Loucy (cell line): Measurements from ENCODE around the gene EIF3L.

Source experiments
- H2AFZ ChIP-seq: fragments of 200-600 bp; sonication (generic); 2 replicates; pipeline ENCODE4 v1.6.0; 2016; ENCODE audit warnings: antibody characterized with exemption, mild to moderate bottlenecking, low read length, moderate library complexity
- H3F3A ChIP-seq: fragments of 200-600 bp; 2 replicates; pipeline ENCODE4 v1.6.0; 2016; ENCODE audit warnings: antibody characterized with exemption, low read depth, mild to moderate bottlenecking
- H3K27me3 ChIP-seq: fragments of 200-600 bp; sonication (generic); 2 replicates; pipeline ENCODE4 v1.6.1; 2014; ENCODE audit warnings: low read length, mild to moderate bottlenecking; ENCODE audit not compliant: insufficient read depth, poor library complexity, severe bottlenecking
- H3K36me3 ChIP-seq: fragments of 200-600 bp; sonication (generic); 2 replicates; pipeline ENCODE4 v1.6.1; 2016; ENCODE audit warnings: low read length; ENCODE audit not compliant: insufficient read depth
- H3K4me1 ChIP-seq: fragments of 200-600 bp; sonication (generic); 2 replicates; pipeline ENCODE4 v1.5.1; 2014; ENCODE audit warnings: low read length, mild to moderate bottlenecking; ENCODE audit not compliant: insufficient read depth, poor library complexity, severe bottlenecking
- H3K4me2 ChIP-seq: fragments of 200-600 bp; sonication (generic); 2 replicates; pipeline ENCODE4 v1.6.0; 2014; ENCODE audit warnings: antibody characterized with exemption, low read length, low read depth, mild to moderate bottlenecking; ENCODE audit not compliant: poor library complexity, severe bottlenecking
- H3K4me3 ChIP-seq: fragments of 200-600 bp; sonication (generic); 2 replicates; pipeline ENCODE4 v1.5.1; 2014; ENCODE audit warnings: low read length, mild to moderate bottlenecking, mixed read lengths; ENCODE audit not compliant: poor library complexity, severe bottlenecking
- H3K79me2 ChIP-seq: fragments of 200-600 bp; sonication (generic); 2 replicates; pipeline ENCODE4 v1.6.1; 2014; ENCODE audit warnings: low read length; ENCODE audit not compliant: insufficient read depth
- H3K9ac ChIP-seq: fragments of 200-600 bp; sonication (generic); 2 replicates; pipeline ENCODE4 v1.6.0; 2014; ENCODE audit warnings: mild to moderate bottlenecking, low read depth, low read length, moderate library complexity; ENCODE audit not compliant: poor library complexity, severe bottlenecking
- H3K9me2 ChIP-seq: fragments of 200-600 bp; sonication (generic); replicated peaks from 2 replicates; pipeline ENCODE4 v1.6.1; 2016; ENCODE audit warnings: low read depth, low read length, mixed read lengths
- H3K9me3 ChIP-seq: fragments of 200-600 bp; sonication (generic); 2 replicates; pipeline ENCODE4 v1.6.1; 2014; ENCODE audit warnings: mild to moderate bottlenecking, antibody characterized with exemption, low read length, low read depth; ENCODE audit not compliant: insufficient read depth
- H4K20me1 ChIP-seq: fragments of 200-600 bp; sonication (generic); 2 replicates; pipeline ENCODE4 v1.6.0; 2014; ENCODE audit warnings: antibody characterized with exemption, low read length, mild to moderate bottlenecking; ENCODE audit not compliant: insufficient read depth, poor library complexity, severe bottlenecking
- CTCF ChIP-seq: fragments of 200-600 bp; sonication (generic); conservative IDR thresholded peaks from 2 replicates; pipeline ENCODE4 v1.5.1; 2014; ENCODE audit warnings: mild to moderate bottlenecking, antibody characterized with exemption, low read length
- EZH2phosphoT487 ChIP-seq: fragments of 200-600 bp; IDR thresholded peaks from 2 replicates; pipeline ENCODE4 v1.6.1; 2018; ENCODE audit warnings: antibody characterized with exemption, mild to moderate bottlenecking, moderate library complexity, borderline replicate concordance

The EIF3L gene

DNA sequence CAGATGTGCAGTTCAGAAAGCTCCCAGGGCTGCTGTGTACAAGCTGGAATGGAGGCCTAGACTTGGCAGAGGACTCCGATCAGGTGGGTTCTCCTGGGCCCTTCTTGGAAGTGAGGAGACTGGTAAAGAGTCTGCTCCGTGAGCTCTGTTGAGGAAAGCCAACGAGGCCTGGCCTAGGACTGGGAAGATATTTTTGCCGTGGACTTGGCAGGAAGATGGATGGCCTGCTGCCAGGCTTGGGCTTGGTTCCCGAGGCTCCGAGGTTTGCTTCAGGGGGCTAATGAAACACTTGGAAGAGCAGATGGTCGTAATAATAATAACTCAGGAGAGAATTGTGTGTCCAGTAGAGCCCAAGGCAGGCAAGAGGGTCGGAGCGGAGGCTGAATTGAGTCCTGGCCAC is 22.2 kb upstream of the EIF3L start:
- Histone ChIP-seq H3K4me1 (no peaks in the 10 kb centered on the region), H3K9ac (no peak overlapping the region), H3K79me2 (no peaks in the 10 kb centered on the region), H3K4me3 (no peak overlapping the region), H3K9me2 (no peaks in the 10 kb centered on the region), H3K4me2 (no peak overlapping the region), H3F3A (no peaks in the 10 kb centered on the region), H3K36me3 (peaks cover 20% of the 10 kb centered on the region; the same call in 1 of the 2 replicates), H3K9me3 (no peaks in the 10 kb centered on the region), H3K27me3 (no peaks in the 10 kb centered on the region), H2AFZ (no peak overlapping the region), H4K20me1 (no peaks in the 10 kb centered on the region)
- TF ChIP-seq EZH2phosphoT487 (no peak), CTCF (no peak)

DNA sequence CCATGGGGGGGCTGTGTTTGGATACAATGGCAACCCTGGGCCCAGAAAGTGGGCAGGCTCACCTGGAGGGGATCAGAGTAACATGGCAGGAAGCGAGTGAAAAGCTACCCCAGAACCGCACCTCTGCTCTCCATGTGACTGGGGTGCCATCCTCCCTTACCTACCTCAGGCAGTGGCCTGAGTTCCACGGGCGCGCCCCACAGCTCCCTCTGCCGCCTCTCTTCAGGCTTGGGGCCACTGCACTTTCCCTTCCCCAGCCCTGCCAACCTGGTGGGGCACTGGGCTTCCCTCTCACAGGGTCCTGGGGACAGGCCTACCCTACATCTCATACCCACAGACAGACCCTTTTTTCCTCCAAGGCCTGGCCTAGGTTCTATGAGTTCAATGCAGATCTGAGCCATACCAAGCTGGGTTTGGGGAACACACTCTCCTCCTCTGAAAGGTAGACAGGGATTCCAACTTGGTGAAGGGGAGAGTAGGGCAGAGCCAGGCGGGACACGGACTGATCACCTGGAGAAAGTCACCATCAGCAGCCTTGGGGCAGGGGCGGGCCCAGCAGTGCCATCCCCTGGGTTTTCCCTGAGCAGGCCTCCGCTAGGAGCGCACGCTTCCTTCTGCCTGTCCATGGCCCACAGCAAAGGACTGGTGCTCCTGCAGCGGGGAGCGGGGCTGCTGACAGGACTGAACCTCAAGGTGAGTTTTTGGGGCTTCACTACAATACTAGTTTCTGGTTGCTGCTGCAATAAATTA is 19.0 kb upstream of the EIF3L start:
- TF ChIP-seq EZH2phosphoT487 (no peak), CTCF (no peak)
- Histone ChIP-seq H2AFZ (no peak overlapping the region), H3F3A (no peaks in the 10 kb centered on the region), H3K9ac (no peak overlapping the region), H3K4me2 (no peak overlapping the region), H3K36me3 (peaks cover 44% of the 10 kb centered on the region; the same call in 1 of the 2 replicates), H3K27me3 (no peaks in the 10 kb centered on the region), H4K20me1 (no peaks in the 10 kb centered on the region), H3K9me2 (no peaks in the 10 kb centered on the region), H3K4me3 (no peak overlapping the region), H3K4me1 (no peaks in the 10 kb centered on the region), H3K79me2 (no peaks in the 10 kb centered on the region), H3K9me3 (no peaks in the 10 kb centered on the region)

- Histone ChIP-seq H3K36me3 (peaks cover 44% of the 10 kb centered on the region; the same call in 1 of the 2 replicates), H2AFZ (no peak overlapping the region), H3K4me3 (no peak overlapping the region), H3F3A (no peaks in the 10 kb centered on the region), H3K4me2 (no peak overlapping the region), H3K27me3 (no peaks in the 10 kb centered on the region), H4K20me1 (no peaks in the 10 kb centered on the region), H3K9ac (no peak overlapping the region), H3K4me1 (no peaks in the 10 kb centered on the region), H3K79me2 (no peaks in the 10 kb centered on the region), H3K9me3 (no peaks in the 10 kb centered on the region), H3K9me2 (no peaks in the 10 kb centered on the region)
- TF ChIP-seq EZH2phosphoT487 (no peak), CTCF (no peak)
Measured at GRCh38 chr22:37831472-37831871, 17.7 kb upstream of the EIF3L start.
